PC-3 (cell line): ENCODE data around the gene TGOLN2. TPM values are rescaled to one million over a fixed set of nuclear protein-coding genes. Genes with fewer than 3 reads are reported as not detected.

Experiments used
- ATAC-seq: fragments of 200-7000 bp; cut with Tn5 transposase; 2 replicates; pipeline ENCODE4 v1.9.1; 2020; ENCODE audit warnings: mild to moderate bottlenecking, moderate library complexity
- BruUV-seq: library from RNA; stranded (reverse); fragments of 400-500 nt; replicated peaks from 2 replicates; lab custom pipeline; 2021; lab: Mats Ljungman, UMichigan
- CTCF ChIA-PET: fragments of 300-600 bp; sonication (Branson Sonifier 250); formaldehyde crosslinking; loops from one replicate; lab custom pipeline; 2022; ENCODE audit warnings: antibody characterized with exemption; lab: Charles Lee
- POLR2A ChIA-PET: fragments of 300-600 bp; sonication (Branson Sonifier 250); formaldehyde crosslinking; loops from one replicate; lab custom pipeline; 2022; ENCODE audit warnings: antibody characterized with exemption; ENCODE audit not compliant: unreplicated experiment; lab: Charles Lee
- DNase-seq: peaks from one replicate; pipeline ENCODE4 v3.0.0-alpha.2; 2015
- H2AFZ ChIP-seq: fragments of 300-600 bp; sonication (generic); 2 replicates; pipeline ENCODE4 v1.6.0; 2016; ENCODE audit warnings: antibody characterized with exemption, low read length
- H3F3A ChIP-seq: fragments of 300-600 bp; sonication (generic); one replicate; pipeline ENCODE4 v1.6.0; 2017; ENCODE audit warnings: antibody characterized with exemption, low read length, control low read depth, mild to moderate bottlenecking; ENCODE audit not compliant: unreplicated experiment
- H3K27ac ChIP-seq: fragments of 300-600 bp; sonication (generic); 2 replicates; pipeline ENCODE4 v1.5.1; 2016; ENCODE audit warnings: mild to moderate bottlenecking, low read length
- H3K27me3 ChIP-seq: fragments of 300-600 bp; sonication (generic); 2 replicates; pipeline ENCODE4 v1.6.1; 2016; ENCODE audit warnings: low read length, mixed read lengths
- H3K36me3 ChIP-seq: fragments of 300-600 bp; sonication (generic); 2 replicates; pipeline ENCODE4 v1.6.1; 2016; ENCODE audit warnings: low read depth, mixed run types, low read length, mixed read lengths
- H3K4me1 ChIP-seq: fragments of 300-600 bp; sonication (generic); 2 replicates; pipeline ENCODE4 v1.5.1; 2016; ENCODE audit warnings: low read length; ENCODE audit not compliant: insufficient read depth
- H3K4me2 ChIP-seq: fragments of 300-600 bp; sonication (generic); 2 replicates; pipeline ENCODE4 v1.6.0; 2016; ENCODE audit warnings: low read length
- H3K4me3 ChIP-seq: fragments of 300-600 bp; sonication (generic); 2 replicates; pipeline ENCODE4 v1.5.1; 2016; ENCODE audit warnings: mild to moderate bottlenecking, low read length, mixed read lengths
- H3K79me2 ChIP-seq: fragments of 300-600 bp; sonication (generic); 2 replicates; pipeline ENCODE4 v1.6.1; 2017; ENCODE audit warnings: low read length, mixed read lengths
- H3K9ac ChIP-seq: fragments of 300-600 bp; sonication (generic); 2 replicates; pipeline ENCODE4 v1.6.0; 2016; ENCODE audit warnings: mild to moderate bottlenecking, low read length
- H3K9me2 ChIP-seq: fragments of 300-600 bp; sonication (generic); replicated peaks from 2 replicates; pipeline ENCODE4 v1.6.1; 2016; ENCODE audit warnings: mixed run types, low read length, mixed read lengths
- H3K9me3 ChIP-seq: fragments of 300-600 bp; sonication (generic); 2 replicates; pipeline ENCODE4 v1.6.1; 2016; ENCODE audit warnings: low read length, mixed read lengths
- H4K20me1 ChIP-seq: fragments of 300-600 bp; sonication (generic); 2 replicates; pipeline ENCODE4 v1.6.1; 2016; ENCODE audit warnings: low read length, mixed read lengths
- EZH2 ChIP-seq: fragments of 300-600 bp; sonication (generic); IDR thresholded peaks from one replicate; pipeline ENCODE4 v1.6.1; 2017; ENCODE audit warnings: antibody characterized with exemption, mild to moderate bottlenecking, low read length; ENCODE audit not compliant: unreplicated experiment
- EZH2phosphoT487 ChIP-seq: fragments of 300-600 bp; sonication (generic); IDR thresholded peaks from 2 replicates; pipeline ENCODE4 v1.6.1; 2018; ENCODE audit warnings: mild to moderate bottlenecking, antibody characterized with exemption, low read length, borderline replicate concordance
- intact Hi-C: fragments of 100-400 bp; cut with micrococcal nuclease; formaldehyde crosslinking; loops from 2 replicates; pipeline ENCODE4 v1.9.0; 2023
- total RNA-seq: library from RNA; depleted of rRNA; stranded (reverse); fragments of >200 nt; gene quantifications from 2 replicates; pipeline ENCODE4 v1.2.3, GENCODE V29; 2014
- TF ChIP-seq, protein P1 (sequence below): fragments of 300-600 bp; sonication (generic); conservative IDR thresholded peaks from 2 replicates; pipeline ENCODE4 v1.5.1; 2017; ENCODE audit warnings: antibody characterized with exemption, low read depth, mild to moderate bottlenecking, low read length

TGOLN2 gene
- total RNA-seq, 1 experiment from 2014 or later, result 48.9 TPM

DNA sequence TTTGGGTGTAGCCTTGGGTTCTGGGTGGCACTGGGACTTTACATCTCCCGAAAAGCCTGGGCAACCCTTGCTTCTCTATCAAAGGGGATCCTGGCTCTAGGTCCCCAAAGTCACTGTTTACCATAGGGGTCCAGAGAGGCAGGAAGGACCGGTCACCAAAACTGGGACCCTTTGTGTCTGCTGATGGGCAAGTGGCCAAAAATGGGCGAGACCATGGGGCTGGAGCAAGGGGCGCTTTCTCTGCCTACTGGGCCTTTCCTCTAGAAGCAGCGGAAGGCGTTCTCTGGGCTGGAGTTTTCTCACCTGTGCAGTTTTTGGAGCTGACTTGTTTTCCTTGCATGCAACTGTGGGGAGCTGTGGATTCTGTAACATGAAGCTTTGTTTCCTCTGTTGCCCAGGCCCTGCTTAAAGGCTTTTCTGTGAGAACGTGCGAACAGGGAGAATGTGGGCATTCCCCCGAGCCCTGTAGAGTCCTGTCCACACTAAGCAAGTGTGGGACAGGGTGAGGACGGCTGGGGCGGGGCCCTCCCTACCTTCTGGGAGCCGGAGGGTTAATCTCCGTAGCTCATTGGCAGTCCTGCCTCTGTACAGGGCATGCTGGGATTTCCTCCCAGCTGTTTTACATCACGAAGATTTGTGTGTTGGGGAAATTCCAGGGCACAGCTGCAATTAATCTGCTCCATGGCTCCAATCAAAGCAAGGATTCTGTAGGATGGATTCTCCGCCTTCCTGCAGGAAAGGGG lies 50.2 kb downstream of the TGOLN2 start:
- TF ChIP-seq, protein P1, sequence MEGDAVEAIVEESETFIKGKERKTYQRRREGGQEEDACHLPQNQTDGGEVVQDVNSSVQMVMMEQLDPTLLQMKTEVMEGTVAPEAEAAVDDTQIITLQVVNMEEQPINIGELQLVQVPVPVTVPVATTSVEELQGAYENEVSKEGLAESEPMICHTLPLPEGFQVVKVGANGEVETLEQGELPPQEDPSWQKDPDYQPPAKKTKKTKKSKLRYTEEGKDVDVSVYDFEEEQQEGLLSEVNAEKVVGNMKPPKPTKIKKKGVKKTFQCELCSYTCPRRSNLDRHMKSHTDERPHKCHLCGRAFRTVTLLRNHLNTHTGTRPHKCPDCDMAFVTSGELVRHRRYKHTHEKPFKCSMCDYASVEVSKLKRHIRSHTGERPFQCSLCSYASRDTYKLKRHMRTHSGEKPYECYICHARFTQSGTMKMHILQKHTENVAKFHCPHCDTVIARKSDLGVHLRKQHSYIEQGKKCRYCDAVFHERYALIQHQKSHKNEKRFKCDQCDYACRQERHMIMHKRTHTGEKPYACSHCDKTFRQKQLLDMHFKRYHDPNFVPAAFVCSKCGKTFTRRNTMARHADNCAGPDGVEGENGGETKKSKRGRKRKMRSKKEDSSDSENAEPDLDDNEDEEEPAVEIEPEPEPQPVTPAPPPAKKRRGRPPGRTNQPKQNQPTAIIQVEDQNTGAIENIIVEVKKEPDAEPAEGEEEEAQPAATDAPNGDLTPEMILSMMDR, result no peak
- TF ChIP-seq EZH2, result no peak
- TF ChIP-seq EZH2phosphoT487, result no peak
- POLR2A ChIA-PET, result no interaction called here
- Histone ChIP-seq H3K9me2 (no peaks in the 10 kb centered on the region), H3K79me2 (no peaks in the 10 kb centered on the region), H3K27me3 (no peaks in the 10 kb centered on the region), H3K9ac (no peak overlapping the region), H3K4me2 (no peak overlapping the region), H2AFZ (no peak overlapping the region), H3K4me1 (peaks cover 6% of the 10 kb centered on the region), H3F3A (no peaks in the 10 kb centered on the region), H3K9me3 (no peaks in the 10 kb centered on the region), H3K36me3 (no peaks in the 10 kb centered on the region), H3K4me3 (no peak overlapping the region), H4K20me1 (no peaks in the 10 kb centered on the region), H3K27ac (no peak overlapping the region)
- intact Hi-C loops, result no loop called here
- DNase-seq (no peak), ATAC-seq (no peak)
- CTCF ChIA-PET, result no interaction called here
- no TSS peak for BruUV-seq

DNA sequence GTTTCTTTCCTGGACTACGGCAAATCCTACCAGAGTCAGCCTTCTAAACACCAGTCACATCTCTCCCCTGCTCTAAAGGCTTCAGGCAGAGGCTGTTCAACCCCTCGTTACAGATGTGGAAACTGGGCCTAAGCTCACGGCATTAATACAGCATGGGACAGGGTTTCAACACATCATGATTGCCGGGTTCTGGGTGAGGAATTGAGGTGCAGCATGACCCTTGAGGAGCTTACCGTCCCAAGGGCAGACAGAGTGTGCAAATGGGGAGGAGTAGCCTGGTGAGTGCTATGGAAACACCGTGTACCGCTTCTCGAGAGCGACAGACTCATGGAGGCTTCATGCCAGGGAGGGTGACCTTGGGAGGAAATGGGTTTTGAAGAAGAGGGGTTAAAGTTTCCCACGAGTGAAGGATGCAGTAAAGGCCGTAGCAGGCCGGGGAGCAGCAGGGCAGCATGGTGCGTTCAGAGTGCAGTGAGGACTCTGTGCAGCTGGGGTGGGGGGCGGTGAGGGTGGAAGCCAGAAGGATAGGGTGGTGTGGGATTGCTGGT lies 51.1 kb downstream of the TGOLN2 start:
- Histone ChIP-seq H3K79me2 (no peaks in the 10 kb centered on the region), H3K27me3 (no peaks in the 10 kb centered on the region), H2AFZ (no peak overlapping the region), H3K9me2 (no peaks in the 10 kb centered on the region), H3K9me3 (no peaks in the 10 kb centered on the region), H3K4me3 (no peak overlapping the region), H3K27ac (no peak overlapping the region), H4K20me1 (no peaks in the 10 kb centered on the region), H3K36me3 (no peaks in the 10 kb centered on the region), H3K9ac (no peak overlapping the region), H3K4me1 (peaks cover 6% of the 10 kb centered on the region), H3F3A (no peaks in the 10 kb centered on the region), H3K4me2 (no peak overlapping the region)
- TF ChIP-seq, protein P1, result no peak
- TF ChIP-seq EZH2phosphoT487 (no peak), EZH2 (no peak)
- ChIA-PET CTCF (no interaction called here), POLR2A (no interaction called here)
- ATAC-seq (no peak), DNase-seq (no peak)
- BruUV-seq, result no TSS peak
- intact Hi-C loops, result no loop called here

DNA sequence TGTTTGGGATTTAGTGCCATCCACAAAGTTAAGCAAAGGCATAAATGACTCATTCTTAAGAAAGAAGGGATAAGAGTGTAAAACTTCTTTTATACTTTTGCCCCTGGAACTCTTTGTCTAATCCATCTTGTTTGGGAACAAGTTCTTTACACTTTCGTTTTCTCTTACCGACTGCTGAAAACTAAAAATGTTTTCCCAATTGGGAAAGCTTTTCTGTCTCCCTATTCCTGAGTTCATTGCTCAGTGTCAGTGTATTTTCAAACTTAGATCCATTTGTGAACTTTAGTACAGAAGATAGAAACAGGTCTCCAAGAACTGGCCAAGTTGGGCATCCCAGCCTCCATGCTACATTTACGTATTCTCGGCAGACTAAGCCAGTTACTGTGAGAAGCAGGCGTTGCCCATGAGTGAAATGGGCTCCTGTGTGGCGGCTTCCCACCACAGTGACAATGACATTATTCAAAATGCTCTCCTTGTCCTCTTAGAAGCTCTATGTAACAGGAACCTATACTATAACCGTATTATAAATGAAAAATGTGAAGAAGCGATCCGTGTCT lies 51.7 kb downstream of the TGOLN2 start:
- no peaks in the 10 kb centered on the region for H3K79me2 ChIP-seq
- BruUV-seq, result no TSS peak
- intact Hi-C loops, result no loop called here
- no peak overlapping the region for H3K27ac ChIP-seq
- ChIA-PET POLR2A (no interaction called here), CTCF (no interaction called here)
- H3K4me3 ChIP-seq, result no peak overlapping the region
- ATAC-seq, result no peak
- H3F3A ChIP-seq, result no peaks in the 10 kb centered on the region
- peaks cover 6% of the 10 kb centered on the region for H3K4me1 ChIP-seq
- H3K27me3 ChIP-seq, result no peaks in the 10 kb centered on the region
- no peaks in the 10 kb centered on the region for H4K20me1 ChIP-seq
- DNase-seq, result no peak
- H3K9me3 ChIP-seq, result no peaks in the 10 kb centered on the region
- no peaks in the 10 kb centered on the region for H3K36me3 ChIP-seq
- TF ChIP-seq EZH2phosphoT487, result no peak
- TF ChIP-seq, protein P1, result no peak
- TF ChIP-seq EZH2, result no peak
- no peak overlapping the region for H2AFZ ChIP-seq
- H3K9ac ChIP-seq, result no peak overlapping the region
- H3K4me2 ChIP-seq, result no peak overlapping the region
- H3K9me2 ChIP-seq, result no peaks in the 10 kb centered on the region
